Sciatic nerve (tissue), 2 donors: ENCODE measurements around the gene LAIR1. TPM values are rescaled to one million over a fixed set of nuclear protein-coding genes. Genes with fewer than 3 reads are reported as not detected.
A peak's percentile ranks its signal among the peaks of the same experiment; 100 is the strongest.
"Not testable (repeated sequence)": the region's sequence is repeated elsewhere in the genome, so short reads cannot be mapped to it uniquely, and the experiment has no call there.

ENCODE experiments used
- ATAC-seq: fragments of 200-7000 bp; cut with Tn5 transposase; one replicate; pipeline ENCODE4 v1.9.1; 2020; ENCODE audit warnings: mild to moderate bottlenecking, moderate library complexity
- DNase-seq: peaks from one replicate; pipeline ENCODE4 v3.0.0-alpha.2; 2020; ENCODE audit warnings: low spot score
- intact Hi-C: fragments of 100-400 bp; cut with DNase I; formaldehyde crosslinking; loops from one replicate; pipeline ENCODE4 v1.14.2; 2022
- total RNA-seq: library from RNA; stranded (reverse); fragmentation: NEBNext Ultra II Directional; extraction: Animal tissue kit (Norgen Biotek cat#: 25700); gene quantifications from one replicate; pipeline ENCODE4 v1.2.1, GENCODE V29; 2021
- donor health status: DM: no; HTN: no; CAD: no.
- donor health status: DM: no; HTN: no; CAD: no.

The LAIR1 gene
- total RNA-seq, 1 donor from 2014 or later: 44.7 TPM

- intact Hi-C loops: no loop called here
- ATAC-seq: no peak
These were observed 39.1 kb downstream of the LAIR1 start for GRCh38 chr19:54325631-54326030.

GRCh38 chr19:54325194-54325621, 39.5 kb downstream of the LAIR1 start:
- intact Hi-C loops: no loop called here
- ATAC-seq: no peak
- DNase-seq: peak; percentile 46

More at GRCh38 chr19:54325631-54326030, 39.1 kb downstream of the LAIR1 start:
- DNase-seq: peak; percentile 35

- intact Hi-C loops: no loop called here
- ATAC-seq (no peak), DNase-seq (no peak)
These were observed 40.7 kb downstream of the LAIR1 start for GRCh38 chr19:54324071-54324470.

- DNase-seq: peak; percentile 48
- intact Hi-C loops, ATAC-seq: not testable (repeated sequence)
These were observed 41.8 kb downstream of the LAIR1 start for GRCh38 chr19:54322934-54323333.

- intact Hi-C loops, ATAC-seq: not testable (repeated sequence)
- peak; percentile 42 for DNase-seq
These were observed 42.4 kb downstream of the LAIR1 start for GRCh38 chr19:54322295-54322694.

GRCh38 chr19:54319892-54320670, 44.6 kb downstream of the LAIR1 start:
- DNase-seq (peak; percentile 7), ATAC-seq (no peak)
- intact Hi-C loops: no loop called here

GRCh38 chr19:54319049-54319448, 45.7 kb downstream of the LAIR1 start:
- intact Hi-C loops: no loop called here
- ATAC-seq (no peak), DNase-seq (no peak)

GRCh38 chr19:54317965-54318240, 46.8 kb downstream of the LAIR1 start:
- ATAC-seq (no peak), DNase-seq (peak; percentile 38)
- intact Hi-C loops: no loop called here

GRCh38 chr19:54317108-54317964, 47.4 kb downstream of the LAIR1 start:
- intact Hi-C loops: no loop called here
- ATAC-seq: no peak
- peak; percentile 47 for DNase-seq

GRCh38 chr19:54316746-54317107, 48.0 kb downstream of the LAIR1 start:
- intact Hi-C loops: no loop called here
- DNase-seq (peak; percentile 65), ATAC-seq (no peak)

- intact Hi-C loops: no loop called here
- DNase-seq: peak; percentile 42
These were observed 48.8 kb downstream of the LAIR1 start for GRCh38 chr19:54315956-54316355.

GRCh38 chr19:54312436-54313377, 52.0 kb downstream of the LAIR1 start, which contains the start of gene LILRA5:
Gene LILRA5, minus strand, starts transcription at chr19:54313166. Its CDS starts 147 bp downstream, at chr19:54313019.
- intact Hi-C loops: no loop called here
- ATAC-seq (peak; percentile 76), DNase-seq (no peak)

More at GRCh38 chr19:54315956-54316355, 48.8 kb downstream of the LAIR1 start:
- ATAC-seq: no peak

GRCh38 chr19:54312011-54312410, 52.7 kb downstream of the LAIR1 start:
- DNase-seq: no peak
- intact Hi-C loops: no loop called here
- peak; percentile 30 for ATAC-seq

GRCh38 chr19:54311486-54311885, 53.2 kb downstream of the LAIR1 start:
- ATAC-seq: no peak
- intact Hi-C loops: no loop called here
- no peak for DNase-seq

GRCh38 chr19:54310543-54310942, 54.2 kb downstream of the LAIR1 start:
- no peak for ATAC-seq
- intact Hi-C loops: no loop called here
- no peak for DNase-seq

GRCh38 chr19:54309811-54310210, 54.9 kb downstream of the LAIR1 start:
- no peak for DNase-seq
- ATAC-seq: no peak

GRCh38 chr19:54307389-54308020, 57.2 kb downstream of the LAIR1 start:
- DNase-seq (no peak), ATAC-seq (no peak)
- intact Hi-C loops: no loop called here

More at GRCh38 chr19:54309811-54310210, 54.9 kb downstream of the LAIR1 start:
- intact Hi-C loops: no loop called here

- DNase-seq (no peak), ATAC-seq (no peak)
- intact Hi-C loops: no loop called here
These were observed 59.6 kb downstream of the LAIR1 start for GRCh38 chr19:54305141-54305540.

- no peak for DNase-seq
- intact Hi-C loops: no loop called here
- ATAC-seq: no peak
These were observed 62.5 kb downstream of the LAIR1 start for GRCh38 chr19:54302257-54302656.
